Smooth muscle cell (in vitro differentiated cells): ENCODE results near the gene CTF1. TPM values are rescaled to one million over a fixed set of nuclear protein-coding genes. Genes with fewer than 3 reads are reported as not detected.

ENCODE experiments used
- DNase-seq: peaks from one replicate; lab custom pipeline; 2025; ENCODE audit not compliant: unreplicated experiment; lab: John Stamatoyannopoulos, UW
- H2AFZ ChIP-seq: fragments of 200-600 bp; sonication (generic); 2 replicates; pipeline ENCODE4 v1.6.0; 2016; ENCODE audit warnings: antibody characterized with exemption, low read depth, mild to moderate bottlenecking
- H3F3A ChIP-seq: fragments of 200-600 bp; sonication (generic); 2 replicates; pipeline ENCODE4 v1.6.0; 2017; ENCODE audit warnings: antibody characterized with exemption, low read depth
- H3K27ac ChIP-seq: fragments of 200-600 bp; sonication (generic); 2 replicates; pipeline ENCODE4 v1.5.1; 2016; ENCODE audit warnings: low read depth, mild to moderate bottlenecking
- H3K27me3 ChIP-seq: fragments of 200-600 bp; sonication (generic); 2 replicates; pipeline ENCODE4 v1.6.1; 2016; ENCODE audit warnings: low read depth, mild to moderate bottlenecking
- H3K36me3 ChIP-seq: fragments of 200-600 bp; sonication (generic); 2 replicates; pipeline ENCODE4 v1.5.1; 2016; ENCODE audit warnings: low read depth
- H3K4me1 ChIP-seq: fragments of 200-600 bp; sonication (generic); 2 replicates; pipeline ENCODE4 v1.5.1; 2016; ENCODE audit warnings: low read depth
- H3K4me2 ChIP-seq: fragments of 200-600 bp; sonication (generic); 2 replicates; pipeline ENCODE4 v1.6.0; 2016; ENCODE audit warnings: mild to moderate bottlenecking
- H3K4me3 ChIP-seq: fragments of 200-600 bp; sonication (generic); 2 replicates; pipeline ENCODE4 v1.5.1; 2016; ENCODE audit warnings: mild to moderate bottlenecking
- H3K79me2 ChIP-seq: fragments of 200-600 bp; sonication (generic); 2 replicates; pipeline ENCODE4 v1.6.0; 2016; ENCODE audit warnings: low read depth, mild to moderate bottlenecking
- H3K9ac ChIP-seq: fragments of 200-600 bp; sonication (generic); 2 replicates; pipeline ENCODE4 v1.6.0; 2016; ENCODE audit warnings: low read depth
- H3K9me3 ChIP-seq: fragments of 200-600 bp; sonication (generic); replicated peaks from 2 replicates; pipeline ENCODE4 v1.5.1; 2016; ENCODE audit warnings: low read depth
- H4K20me1 ChIP-seq: fragments of 200-600 bp; sonication (generic); 2 replicates; pipeline ENCODE4 v1.6.0; 2016; ENCODE audit warnings: low read depth
- WGBS: methylation state at CpG from one replicate; pipeline ENCODE4 v1.1.7; 2016; ENCODE audit warnings: low lambda C conversion rate; 5-methylcytosine and 5-hydroxymethylcytosine counted together
- polyA plus RNA-seq: library from polyadenylated mRNA; unstranded; fragments of >200 nt; fragmentation: Nextera tagmentation; extraction: Ambion mirVana; gene quantifications from 2 replicates; pipeline ENCODE4 v1.2.1, GENCODE V29; 2016
- total RNA-seq: library from RNA; depleted of rRNA; stranded (reverse); fragments of >200 nt; gene quantifications from 2 replicates; pipeline ENCODE4 v1.2.3, GENCODE V29; 2014
- TF ChIP-seq, protein P1 (sequence below): fragments of 200-600 bp; sonication (generic); IDR thresholded peaks from 2 replicates; pipeline ENCODE4 v1.5.1; 2017; ENCODE audit warnings: borderline replicate concordance, mild to moderate bottlenecking, antibody characterized with exemption; ENCODE audit not compliant: insufficient read depth, poor library complexity, severe bottlenecking

The CTF1 gene
- total and polyA plus RNA-seq, 2 experiments from 2014 or later = 0.76 to 8.1 TPM

DNA sequence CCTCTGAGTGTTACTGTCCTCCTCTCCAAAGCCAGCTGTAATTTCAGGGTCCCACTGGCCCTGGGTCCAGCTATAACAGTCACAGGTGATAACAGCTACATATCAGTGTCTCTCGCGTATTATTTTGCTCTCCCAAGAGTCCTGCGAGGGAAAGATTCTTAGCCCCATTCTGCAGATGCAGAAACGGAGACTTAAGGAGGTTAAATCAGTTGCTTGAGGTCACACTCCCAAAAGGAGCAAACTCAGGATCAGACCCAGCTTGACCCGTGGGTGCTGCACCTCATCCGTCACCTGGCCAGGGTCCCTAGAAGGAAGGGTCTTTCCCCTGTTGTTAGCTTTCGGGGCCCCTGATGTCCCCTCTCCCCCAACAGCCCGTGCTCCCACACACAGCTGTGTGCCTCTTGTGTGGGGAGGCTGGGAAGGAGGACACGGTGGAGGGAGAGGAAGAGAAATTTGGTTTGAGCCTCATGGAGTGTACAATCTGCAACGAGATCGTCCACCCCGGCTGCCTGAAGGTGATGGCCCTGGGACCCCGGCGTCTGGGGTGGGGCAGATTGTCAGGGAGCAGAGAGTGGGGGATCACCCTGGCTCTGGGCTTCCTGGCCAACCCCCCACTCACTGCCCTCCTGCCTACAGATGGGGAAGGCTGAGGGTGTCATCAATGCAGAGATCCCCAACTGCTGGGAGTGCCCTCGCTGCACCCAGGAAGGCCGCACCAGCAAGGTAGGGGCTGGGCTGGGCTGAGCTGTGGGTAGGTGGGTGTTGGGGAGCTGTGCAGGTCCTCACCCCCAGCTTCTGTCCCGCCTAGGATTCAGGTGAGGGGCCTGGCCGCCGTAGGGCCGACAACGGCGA lies 30.7 kb downstream of the CTF1 start:
- Histone ChIP-seq H3K27me3 (no peaks in the 10 kb centered on the region), H2AFZ (no peak overlapping the region), H3K4me3 (no peak overlapping the region), H4K20me1 (peaks cover 12% of the 10 kb centered on the region), H3K9me3 (no peaks in the 10 kb centered on the region), H3K9ac (no peak overlapping the region), H3F3A (no peaks in the 10 kb centered on the region), H3K36me3 (no peaks in the 10 kb centered on the region), H3K4me1 (peaks cover 10% of the 10 kb centered on the region), H3K27ac (no peak overlapping the region), H3K79me2 (peaks cover 3% of the 10 kb centered on the region), H3K4me2 (no peak overlapping the region)
- no peak for DNase-seq
- WGBS = 97% methylated on average over 22 of the region's 22 CpGs
- TF ChIP-seq, protein P1, sequence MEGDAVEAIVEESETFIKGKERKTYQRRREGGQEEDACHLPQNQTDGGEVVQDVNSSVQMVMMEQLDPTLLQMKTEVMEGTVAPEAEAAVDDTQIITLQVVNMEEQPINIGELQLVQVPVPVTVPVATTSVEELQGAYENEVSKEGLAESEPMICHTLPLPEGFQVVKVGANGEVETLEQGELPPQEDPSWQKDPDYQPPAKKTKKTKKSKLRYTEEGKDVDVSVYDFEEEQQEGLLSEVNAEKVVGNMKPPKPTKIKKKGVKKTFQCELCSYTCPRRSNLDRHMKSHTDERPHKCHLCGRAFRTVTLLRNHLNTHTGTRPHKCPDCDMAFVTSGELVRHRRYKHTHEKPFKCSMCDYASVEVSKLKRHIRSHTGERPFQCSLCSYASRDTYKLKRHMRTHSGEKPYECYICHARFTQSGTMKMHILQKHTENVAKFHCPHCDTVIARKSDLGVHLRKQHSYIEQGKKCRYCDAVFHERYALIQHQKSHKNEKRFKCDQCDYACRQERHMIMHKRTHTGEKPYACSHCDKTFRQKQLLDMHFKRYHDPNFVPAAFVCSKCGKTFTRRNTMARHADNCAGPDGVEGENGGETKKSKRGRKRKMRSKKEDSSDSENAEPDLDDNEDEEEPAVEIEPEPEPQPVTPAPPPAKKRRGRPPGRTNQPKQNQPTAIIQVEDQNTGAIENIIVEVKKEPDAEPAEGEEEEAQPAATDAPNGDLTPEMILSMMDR = no peak

DNA sequence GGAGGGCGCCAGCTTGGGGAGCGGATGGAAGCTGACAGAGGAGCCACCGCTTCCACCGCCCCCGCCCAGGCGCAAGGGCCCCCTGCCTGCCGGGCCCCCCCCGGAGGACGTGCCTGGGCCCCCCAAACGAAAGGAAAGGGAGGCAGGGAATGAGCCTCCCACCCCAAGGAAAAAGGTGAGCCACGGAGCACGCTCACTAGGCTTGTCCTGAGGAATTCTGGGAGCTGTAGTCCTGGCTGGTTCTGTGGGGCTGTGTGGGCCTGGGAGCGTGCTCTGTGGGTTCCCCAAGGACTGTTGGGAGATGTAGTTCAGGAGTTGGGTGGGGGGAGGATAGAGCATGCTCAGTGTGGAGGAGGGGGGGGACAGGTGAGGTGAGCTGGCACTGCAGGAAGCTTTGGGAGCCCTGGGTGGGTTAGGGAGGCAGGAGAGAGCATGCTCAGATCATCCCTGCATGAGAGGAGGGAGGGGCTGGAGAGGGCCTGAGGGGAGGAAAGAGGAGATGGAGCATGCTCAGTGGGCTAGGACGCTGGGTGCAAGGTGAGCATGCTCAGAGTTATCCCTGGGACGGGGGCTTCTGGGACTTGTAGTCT lies 31.5 kb downstream of the CTF1 start:
- 67% methylated on average over 7 of the region's 15 CpGs for WGBS
- no peak for DNase-seq
- peaks cover 12% of the 10 kb centered on the region for H4K20me1 ChIP-seq
- H3K4me3 ChIP-seq = no peak overlapping the region
- H3K79me2 ChIP-seq = peaks cover 3% of the 10 kb centered on the region
- no peaks in the 10 kb centered on the region for H3K9me3 ChIP-seq
- no peaks in the 10 kb centered on the region for H3K27me3 ChIP-seq
- H3F3A ChIP-seq = no peaks in the 10 kb centered on the region
- H2AFZ ChIP-seq = no peak overlapping the region
- H3K36me3 ChIP-seq = no peaks in the 10 kb centered on the region
- no peak overlapping the region for H3K27ac ChIP-seq
- TF ChIP-seq, protein P1 = no peak
- peaks cover 10% of the 10 kb centered on the region for H3K4me1 ChIP-seq
- no peak overlapping the region for H3K9ac ChIP-seq
- no peak overlapping the region for H3K4me2 ChIP-seq

GRCh38 chr16:30928390-30928789 lies 32.0 kb downstream of the CTF1 start:
- 96% methylated on average over 9 of the region's 11 CpGs for WGBS
- Histone ChIP-seq H3K9me3 (no peaks in the 10 kb centered on the region), H2AFZ (no peak overlapping the region), H3K9ac (no peak overlapping the region), H3K4me2 (no peak overlapping the region), H3K4me3 (no peak overlapping the region), H3K36me3 (no peaks in the 10 kb centered on the region), H3K27ac (no peak overlapping the region), H3K4me1 (peaks cover 10% of the 10 kb centered on the region), H3F3A (no peaks in the 10 kb centered on the region), H4K20me1 (peaks cover 12% of the 10 kb centered on the region), H3K27me3 (no peaks in the 10 kb centered on the region), H3K79me2 (peaks cover 3% of the 10 kb centered on the region)
- DNase-seq = no peak
- TF ChIP-seq, protein P1 = no peak
